Stomach (tissue), 9 donors: ENCODE results near the gene MGST3. TPM values are rescaled to one million over a fixed set of nuclear protein-coding genes. Genes with fewer than 3 reads are reported as not detected.
A peak's percentile ranks its signal among the peaks of the same experiment; 100 is the strongest.

Experiments used
- DNase-seq, 2 donors: peaks; one replicate each; pipeline versions ENCODE4 v3.0.0 to v3.0.0-alpha.2; 2013 to 2019
- H3K27ac ChIP-seq, 5 donors: fragments of 200-600 bp in 4 of 5; sonication (generic) in 4 of 5; one replicate each; pipeline ENCODE4 v1.5.1; 2013 to 2019; ENCODE audit warnings: mild to moderate bottlenecking in 1 of 5, moderate library complexity in 1 of 5
- H3K27me3 ChIP-seq, 3 donors: fragments of 200-600 bp; sonication (generic); one replicate each; pipeline ENCODE4 v1.5.1; 2017 to 2019; ENCODE audit warnings: mixed run types in 1 of 3
- H3K36me3 ChIP-seq, 4 donors: fragments of 200-600 bp; sonication (generic); 1 replicate in 3 of 4; 2 replicates in 1 of 4; pipeline ENCODE4 v1.5.1; 2016 to 2019
- H3K4me1 ChIP-seq, 4 donors: fragments of 200-600 bp; sonication (generic); one replicate each; pipeline ENCODE4 v1.5.1; 2016 to 2019
- H3K4me3 ChIP-seq, 4 donors: fragments of 200-600 bp; sonication (generic) in 3 of 4; one replicate each; pipeline ENCODE4 v1.5.1; 2016 to 2019; ENCODE audit warnings: mild to moderate bottlenecking in 1 of 4
- H3K9me3 ChIP-seq, 4 donors: fragments of 200-600 bp; sonication (generic); one replicate each; pipeline ENCODE4 v1.5.1; 2016 to 2019
- CTCF ChIP-seq, 7 experiments: fragments of 450-650 bp in 4 of 7; fragments of 200-600 bp in 3 of 7; sonication (generic) in 3 of 7; IDR thresholded peaks; one replicate each; pipeline ENCODE4 v1.5.1; 2016 to 2019; ENCODE audit warnings: antibody characterized with exemption in 7 of 7, control low read depth in 2 of 7, mild to moderate bottlenecking in 1 of 7
- EP300 ChIP-seq: sonication (generic); formaldehyde crosslinking; IDR thresholded peaks from one replicate; pipeline ENCODE4 v1.6.1; 2017; ENCODE audit warnings: antibody characterized with exemption
- POLR2A ChIP-seq, 4 donors: fragments of 450-650 bp; IDR thresholded peaks; one replicate each; pipeline ENCODE4 v1.6.1; 2016; ENCODE audit warnings: antibody characterized with exemption in 4 of 4, control low read depth in 2 of 4, mild to moderate bottlenecking in 1 of 4, moderate library complexity in 1 of 4
- POLR2AphosphoS5 ChIP-seq, 3 donors: sonication (generic); formaldehyde crosslinking; IDR thresholded peaks; one replicate each; pipeline ENCODE4 v1.6.1; 2016; ENCODE audit warnings: antibody characterized with exemption in 3 of 3
- whole genome bisulfite sequencing, 5 donors: extraction: QIAGEN DNeasy Blood & Tissue Kit in 3 of 5; methylation state at CpG; one replicate each; pipeline versions ENCODE4 v1.1.5 to v1.1.7; 2013 to 2018; 5-methylcytosine and 5-hydroxymethylcytosine counted together
- intact Hi-C: fragments of 100-400 bp; cut with DNase I; formaldehyde crosslinking; loops from one replicate; pipeline ENCODE4 v1.15.1; 2023; ENCODE audit warnings: low total_unique reads
- polyA plus RNA-seq, 3 donors: library from polyadenylated mRNA; stranded (reverse); fragments of 200-250 nt; gene quantifications; one replicate each; pipeline ENCODE4 v1.2.3, GENCODE V29; 2013
- total RNA-seq, 5 donors: library from RNA; depleted of rRNA; stranded (reverse); fragments of >200 nt; gene quantifications; one replicate each; pipeline versions ENCODE4 v1.1.0 to v1.2.3, GENCODE V29; 2014 to 2016
- donor health status: healthy with polysubstance abuse.
- donor health status: Bipolar disorder and iron deficiency.
- donor health status: healthy.

The MGST3 gene
- total and polyA plus RNA-seq, 8 donors = 46.1 to 310 (median 124) TPM

GRCh38 chr1:165612062-165612461 lies 19.0 kb upstream of the MGST3 start:
- WGBS, 5 donors = 86 to 94% (median 92%) methylated on average over 3 of the region's 3 CpGs
- H3K4me1 ChIP-seq = peaks cover 0 to 10% (median 3%) of the 10 kb centered on the region in 4 donors

GRCh38 chr1:165616054-165616612 lies 14.9 kb upstream of the MGST3 start:
- DNase-seq = peak in 1 of 2 donors; percentile 37
- intact Hi-C loops = no loop called here
- WGBS, 5 donors = 24 to 45% (median 33%) methylated on average over 1 of the region's 1 CpG
- Histone ChIP-seq H3K4me3 (no peak overlapping the region), H3K36me3 (no peaks in the 10 kb centered on the region), H3K27me3 (peaks cover 0 to 23% (median 0%) of the 10 kb centered on the region in 3 donors), H3K4me1 (peaks cover 0 to 10% (median 3%) of the 10 kb centered on the region in 4 donors), H3K27ac (no peak overlapping the region), H3K9me3 (no peaks in the 10 kb centered on the region)
- TF ChIP-seq POLR2AphosphoS5 (IDR thresholded peaks at IDR 0.05) (peak in 1 of 3 donors; percentile 40), CTCF (IDR thresholded peaks at IDR 0.05) (no peak), POLR2A (IDR thresholded peaks at IDR 0.05) (no peak)

More at GRCh38 chr1:165612062-165612461, 19.0 kb upstream of the MGST3 start:
- H3K27me3 ChIP-seq = peaks cover 0 to 44% (median 0%) of the 10 kb centered on the region in 3 donors
- TF ChIP-seq POLR2A (IDR thresholded peaks at IDR 0.05) (no peak), POLR2AphosphoS5 (IDR thresholded peaks at IDR 0.05) (no peak), EP300 (no peak), CTCF (IDR thresholded peaks at IDR 0.05) (no peak)
- no peak overlapping the region for H3K4me3 ChIP-seq
- no peaks in the 10 kb centered on the region for H3K9me3 ChIP-seq
- DNase-seq = no peak
- intact Hi-C loops = no loop called here
- no peak overlapping the region for H3K27ac ChIP-seq
- H3K36me3 ChIP-seq = no peaks in the 10 kb centered on the region

GRCh38 chr1:165616987-165617546 lies 14.0 kb upstream of the MGST3 start:
- Histone ChIP-seq H3K36me3 (no peaks in the 10 kb centered on the region), H3K27ac (no peak overlapping the region), H3K4me1 (peaks cover 0 to 10% (median 3%) of the 10 kb centered on the region in 4 donors), H3K9me3 (no peaks in the 10 kb centered on the region), H3K27me3 (peaks cover 0 to 14% (median 0%) of the 10 kb centered on the region in 3 donors), H3K4me3 (no peak overlapping the region)
- DNase-seq = no peak
- intact Hi-C loops = no loop called here
- WGBS, 5 donors = 32 to 87% (median 65%) methylated on average over 8 of the region's 8 CpGs
- TF ChIP-seq POLR2A (IDR thresholded peaks at IDR 0.05) = no peak
- TF ChIP-seq CTCF (IDR thresholded peaks at IDR 0.05) = no peak
- no peak for TF ChIP-seq POLR2AphosphoS5 (IDR thresholded peaks at IDR 0.05)
- no peak for TF ChIP-seq EP300

GRCh38 chr1:165619647-165620151 lies 11.3 kb upstream of the MGST3 start:
- no peak for DNase-seq
- TF ChIP-seq EP300 (no peak), CTCF (IDR thresholded peaks at IDR 0.05) (no peak)
- Histone ChIP-seq H3K27ac (no peak overlapping the region), H3K36me3 (no peaks in the 10 kb centered on the region), H3K4me3 (no peak overlapping the region), H3K27me3 (no peaks in the 10 kb centered on the region), H3K9me3 (no peaks in the 10 kb centered on the region), H3K4me1 (peaks cover 0 to 10% (median 3%) of the 10 kb centered on the region in 4 donors)
- 61 to 85% (median 71%) methylated on average over 1 of the region's 1 CpG for WGBS, 5 donors
- intact Hi-C loops = no loop called here
